ENCODE data around the gene MAST4. TPM values are rescaled to one million over a fixed set of nuclear protein-coding genes. Genes with fewer than 3 reads are reported as not detected.

The MAST4 gene
- polyA plus RNA-seq, 1 donor (not counting 4 experiments of a cell fraction or from before 2014, with no cell fraction given): 19.8 TPM

GRCh38 chr5:67129768-67130167 lies 533.6 kb downstream of the MAST4 start:
- peaks cover 11 to 21% of the 10 kb centered on the region in 2 experiments for H3K36me3 ChIP-seq (ENCODE audit: control insufficient read depth in 2 of 2, extremely low read depth in 1 of 2, insufficient read depth in 2 of 2, low read length in 2 of 2)
- DNase-seq (ENCODE audit: low read depth, low spot score): no peak
- H3K4me1 ChIP-seq (ENCODE audit: control insufficient read depth, extremely low read depth, insufficient read depth, low read length): no peaks in the 10 kb centered on the region
- no peak overlapping the region for H3K4me2 ChIP-seq (ENCODE audit: control insufficient read depth, extremely low read depth, insufficient read depth, low read depth, low read length)
- H3K9me1 ChIP-seq (ENCODE audit: control insufficient read depth, extremely low read depth, insufficient read depth, low read length): no peaks in the 10 kb centered on the region
- TF ChIP-seq EZH2 (IDR thresholded peaks at IDR 0.05; ENCODE audit: low read length) (no peak), CTCF (optimal IDR thresholded peaks at IDR 0.05 in 1 of 3, IDR thresholded peaks at IDR 0.05 in 1 of 3, conservative IDR thresholded peaks at IDR 0.05 in 1 of 3; ENCODE audit: extremely low read depth in 1 of 3, insufficient read depth in 2 of 3, low read length in 3 of 3) (no peak)
- no peak overlapping the region for H3K27ac ChIP-seq (ENCODE audit: control insufficient read depth, insufficient read depth, low read length)
- no peaks in the 10 kb centered on the region for H3K79me2 ChIP-seq (ENCODE audit: control insufficient read depth, insufficient read depth, low read length)
- H3K9me3 ChIP-seq (ENCODE audit: control insufficient read depth, low read depth, low read length): no peaks in the 10 kb centered on the region
- H4K20me1 ChIP-seq (ENCODE audit: control insufficient read depth, extremely low read depth, insufficient read depth, low read length): no peaks in the 10 kb centered on the region
- H3K9ac ChIP-seq (ENCODE audit: control insufficient read depth, extremely low read depth, insufficient read depth, low read length): no peak overlapping the region
- dilution Hi-C loops (cut with MboI; ENCODE audit: extremely low pct_ligation_motif_present, low sequenced_read_pairs): no loop called here
- no peak overlapping the region for H3K4me3 ChIP-seq (ENCODE audit: control insufficient read depth in 2 of 3, extremely low read depth in 1 of 3, insufficient read depth in 2 of 3, low read depth in 1 of 3, low read length in 3 of 3)
- H2AFZ ChIP-seq (ENCODE audit: control insufficient read depth, low read length): no peak overlapping the region
- H3K27me3 ChIP-seq (ENCODE audit: control insufficient read depth, extremely low read depth, insufficient read depth, low read length): no peaks in the 10 kb centered on the region
- FAIRE-seq: no peak

- H3K4me2 ChIP-seq (ENCODE audit: control insufficient read depth, extremely low read depth, insufficient read depth, low read depth, low read length): no peak overlapping the region
- H2AFZ ChIP-seq (ENCODE audit: control insufficient read depth, low read length): no peak overlapping the region
- H3K4me1 ChIP-seq (ENCODE audit: control insufficient read depth, extremely low read depth, insufficient read depth, low read length): no peaks in the 10 kb centered on the region
- no peak overlapping the region for H3K4me3 ChIP-seq (ENCODE audit: control insufficient read depth in 2 of 3, extremely low read depth in 1 of 3, insufficient read depth in 2 of 3, low read depth in 1 of 3, low read length in 3 of 3)
- dilution Hi-C loops (cut with MboI; ENCODE audit: extremely low pct_ligation_motif_present, low sequenced_read_pairs): no loop called here
- DNase-seq (ENCODE audit: low read depth, low spot score) (no peak), FAIRE-seq (no peak)
- no peak overlapping the region for H3K27ac ChIP-seq (ENCODE audit: control insufficient read depth, insufficient read depth, low read length)
- H3K9ac ChIP-seq (ENCODE audit: control insufficient read depth, extremely low read depth, insufficient read depth, low read length): no peak overlapping the region
- no peaks in the 10 kb centered on the region for H4K20me1 ChIP-seq (ENCODE audit: control insufficient read depth, extremely low read depth, insufficient read depth, low read length)
- H3K9me3 ChIP-seq (ENCODE audit: control insufficient read depth, low read depth, low read length): no peaks in the 10 kb centered on the region
- H3K79me2 ChIP-seq (ENCODE audit: control insufficient read depth, insufficient read depth, low read length): no peaks in the 10 kb centered on the region
- H3K9me1 ChIP-seq (ENCODE audit: control insufficient read depth, extremely low read depth, insufficient read depth, low read length): no peaks in the 10 kb centered on the region
- H3K27me3 ChIP-seq (ENCODE audit: control insufficient read depth, extremely low read depth, insufficient read depth, low read length): no peaks in the 10 kb centered on the region
- H3K36me3 ChIP-seq (ENCODE audit: control insufficient read depth in 2 of 2, extremely low read depth in 1 of 2, insufficient read depth in 2 of 2, low read length in 2 of 2): peaks cover 21 to 23% of the 10 kb centered on the region in 2 experiments
- TF ChIP-seq EZH2 (IDR thresholded peaks at IDR 0.05; ENCODE audit: low read length) (no peak), CTCF (optimal IDR thresholded peaks at IDR 0.05 in 1 of 3, IDR thresholded peaks at IDR 0.05 in 1 of 3, conservative IDR thresholded peaks at IDR 0.05 in 1 of 3; ENCODE audit: extremely low read depth in 1 of 3, insufficient read depth in 2 of 3, low read length in 3 of 3) (no peak)
Measured at GRCh38 chr5:67133217-67133616, 537.0 kb downstream of the MAST4 start.

All from keratinocyte (primary cell).